ENCODE measurements around the gene EPB41L1. TPM values are rescaled to one million over a fixed set of nuclear protein-coding genes. Genes with fewer than 3 reads are reported as not detected.

The EPB41L1 gene
- 10 to 100 TPM; 27.7 to 53.8 (median 34.4) TPM for total RNA-seq

- DNase-seq (ENCODE audit: extremely low spot score): no peak
- Histone ChIP-seq H3K4me1 (peaks cover 28 to 44% (median 40%) of the 10 kb centered on the region in 4 donors), H3K4me3 (peak within 1 kb of the TSS; percentile 65 to 89 (median 74)), H3K9me3 (no peaks in the 10 kb centered on the region), H3K27ac (replicated peaks in 1 of 4) (peak within 1 kb of the TSS; percentile 76 to 84 (median 81)), H3K36me3 (no peaks in the 10 kb centered on the region), H3K27me3 (no peaks in the 10 kb centered on the region)
- intact Hi-C loops (cut with DNase I): no loop called here
- TF ChIP-seq CTCF (IDR thresholded peaks at IDR 0.05): no peak
- no peak for TF ChIP-seq POLR2AphosphoS5 (IDR thresholded peaks at IDR 0.05)
- TF ChIP-seq POLR2A (IDR thresholded peaks at IDR 0.05; ENCODE audit: low read depth): no peak
- TF ChIP-seq EP300 (IDR thresholded peaks at IDR 0.05): no peak
- 28% methylated on average over 15 of the region's 51 CpGs for WGBS
Observed at GRCh38 chr20:36154700-36155628, at the start of gene EPB41L1. Gene EPB41L1 (plus strand): TSS chr20:36154740. CDS start chr20:36173778, 19,038 bp downstream.

GRCh38 chr20:36104856-36105255 lies 49.7 kb upstream of the EPB41L1 start:
- Histone ChIP-seq H3K36me3 (no peaks in the 10 kb centered on the region), H3K4me1 (peaks cover 0 to 11% (median 6%) of the 10 kb centered on the region in 4 donors), H3K27ac (replicated peaks in 1 of 4) (no peak overlapping the region), H3K9me3 (no peaks in the 10 kb centered on the region), H3K4me3 (no peak overlapping the region), H3K27me3 (no peaks in the 10 kb centered on the region)
- WGBS: 92% methylated on average over 10 of the region's 10 CpGs
- TF ChIP-seq CTCF (IDR thresholded peaks at IDR 0.05) (no peak), EP300 (IDR thresholded peaks at IDR 0.05) (no peak), POLR2AphosphoS5 (IDR thresholded peaks at IDR 0.05) (no peak), POLR2A (IDR thresholded peaks at IDR 0.05; ENCODE audit: low read depth) (no peak)
- DNase-seq (ENCODE audit: extremely low spot score): no peak
- intact Hi-C loops (cut with DNase I): no loop called here

GRCh38 chr20:36105711-36106226 lies 48.8 kb upstream of the EPB41L1 start:
- H3K27ac ChIP-seq (replicated peaks in 1 of 4): no peak overlapping the region
- TF ChIP-seq POLR2AphosphoS5 (IDR thresholded peaks at IDR 0.05) (no peak), EP300 (IDR thresholded peaks at IDR 0.05) (no peak), CTCF (IDR thresholded peaks at IDR 0.05) (no peak), POLR2A (IDR thresholded peaks at IDR 0.05; ENCODE audit: low read depth) (no peak)
- no peaks in the 10 kb centered on the region for H3K27me3 ChIP-seq
- no peaks in the 10 kb centered on the region for H3K9me3 ChIP-seq
- intact Hi-C loops (cut with DNase I): no loop called here
- WGBS: no CpG with 5 or more reads among the region's 1 CpG
- DNase-seq (ENCODE audit: extremely low spot score): no peak
- H3K4me1 ChIP-seq: peaks cover 0 to 11% (median 6%) of the 10 kb centered on the region in 4 donors
- H3K4me3 ChIP-seq: no peak overlapping the region
- no peaks in the 10 kb centered on the region for H3K36me3 ChIP-seq

GRCh38 chr20:36106606-36107005 lies 47.9 kb upstream of the EPB41L1 start:
- 96% methylated on average over 5 of the region's 5 CpGs for WGBS
- H3K4me1 ChIP-seq: peaks cover 0 to 11% (median 6%) of the 10 kb centered on the region in 4 donors
- no peak for DNase-seq (ENCODE audit: extremely low spot score)
- no peak overlapping the region for H3K27ac ChIP-seq (replicated peaks in 1 of 4)
- H3K4me3 ChIP-seq: no peak overlapping the region
- no peaks in the 10 kb centered on the region for H3K27me3 ChIP-seq
- H3K36me3 ChIP-seq: no peaks in the 10 kb centered on the region
- intact Hi-C loops (cut with DNase I): no loop called here
- TF ChIP-seq EP300 (IDR thresholded peaks at IDR 0.05): no peak
- no peak for TF ChIP-seq POLR2A (IDR thresholded peaks at IDR 0.05; ENCODE audit: low read depth)
- no peak for TF ChIP-seq CTCF (IDR thresholded peaks at IDR 0.05)
- TF ChIP-seq POLR2AphosphoS5 (IDR thresholded peaks at IDR 0.05): no peak
- no peaks in the 10 kb centered on the region for H3K9me3 ChIP-seq

Measured in esophagus muscularis mucosa (tissue), 4 donors.